B cell (primary cell): Measurements from ENCODE around the gene AUP1. TPM values are rescaled to one million over a fixed set of nuclear protein-coding genes. Genes with fewer than 3 reads are reported as not detected.

ENCODE experiments used
- ATAC-seq: fragments of 200-7000 bp; cut with Tn5 transposase; one replicate; pipeline ENCODE4 v1.10.0; 2021; ENCODE audit warnings: low read depth, mild to moderate bottlenecking, moderate number of reproducible peaks, moderate library complexity
- CTCF ChIA-PET: fragments of 350-600 bp; sonication (Branson Sonifier 250); formaldehyde crosslinking; loops from one replicate; lab custom pipeline; 2021; ENCODE audit warnings: antibody characterized with exemption, inconsistent platforms; lab: Charles Lee
- POLR2A ChIA-PET: fragments of 350-600 bp; sonication (Branson Sonifier 250); formaldehyde crosslinking; loops from one replicate; lab custom pipeline; 2021; ENCODE audit warnings: antibody characterized with exemption; lab: Charles Lee
- DNase-seq: peaks from one replicate; pipeline ENCODE4 v3.0.0; 2013
- H2AFZ ChIP-seq: 2 replicates; pipeline ENCODE4 v1.6.1; 2012; ENCODE audit warnings: mild to moderate bottlenecking, low read depth, low read length; ENCODE audit not compliant: insufficient read depth, poor library complexity, severe bottlenecking
- H3K27ac ChIP-seq, 2 donors: 1 replicate in 1 of 2; 2 replicates in 1 of 2; pipeline ENCODE4 v1.5.1; 2012 to 2013; ENCODE audit warnings: low read length in 2 of 2, mild to moderate bottlenecking in 2 of 2, moderate library complexity in 1 of 2
- H3K27me3 ChIP-seq, 4 experiments: fragments of 200-600 bp in 1 of 4; sonication (generic) in 1 of 4; replicated peaks in 1 of 4; 1 replicate in 2 of 4; 2 replicates in 2 of 4; pipeline versions ENCODE4 v1.6.1 to v1.7.0; 2013 to 2016; ENCODE audit warnings: low read length in 3 of 4, mild to moderate bottlenecking in 2 of 4, mixed read lengths in 1 of 4, moderate library complexity in 1 of 4; ENCODE audit not compliant: insufficient read depth in 4 of 4, control insufficient read depth in 3 of 4; ENCODE audit errors: control extremely low read depth in 1 of 4
- H3K36me3 ChIP-seq, 2 experiments: replicated peaks in 1 of 2; 1 replicate in 1 of 2; 2 replicates in 1 of 2; pipeline versions ENCODE4 v1.6.1 to v1.7.1; 2013; ENCODE audit warnings: low read length in 1 of 2; ENCODE audit not compliant: insufficient read depth in 2 of 2, control insufficient read depth in 1 of 2; ENCODE audit errors: control extremely low read depth in 1 of 2, extremely low read depth in 1 of 2
- H3K4me1 ChIP-seq, 2 donors: fragments of 200-600 bp in 1 of 2; sonication (generic) in 1 of 2; 1 replicate in 1 of 2; 2 replicates in 1 of 2; pipeline versions ENCODE4 v1.5.1 to v1.6.1; 2013 to 2017; ENCODE audit warnings: low read length in 2 of 2; ENCODE audit not compliant: control insufficient read depth in 2 of 2, insufficient read depth in 2 of 2
- H3K4me2 ChIP-seq: replicated peaks from 2 replicates; pipeline ENCODE3; 2012; ENCODE audit warnings: mild to moderate bottlenecking, low read depth, low read length; ENCODE audit not compliant: poor library complexity, severe bottlenecking
- H3K4me3 ChIP-seq, 5 experiments: fragments of 200-600 bp in 1 of 5; sonication (generic) in 1 of 5; 1 replicate in 3 of 5; 2 replicates in 2 of 5; pipeline versions ENCODE4 v1.5.1 to v1.7.0; 2011 to 2016; ENCODE audit warnings: low read length in 4 of 5, mild to moderate bottlenecking in 4 of 5, low read depth in 2 of 5, control low read depth in 1 of 5, moderate library complexity in 1 of 5; ENCODE audit not compliant: insufficient read depth in 1 of 5; ENCODE audit errors: control extremely low read depth in 1 of 5, extremely low read depth in 1 of 5
- H3K79me2 ChIP-seq: fragments of 200-600 bp; sonication (generic); one replicate; pipeline ENCODE4 v1.6.0; 2016; ENCODE audit warnings: low read length; ENCODE audit not compliant: control insufficient read depth, insufficient read depth
- H3K9ac ChIP-seq: fragments of 200-600 bp; sonication (generic); 2 replicates; pipeline ENCODE4 v1.6.1; 2017; ENCODE audit warnings: mild to moderate bottlenecking, low read length, moderate library complexity
- H3K9me3 ChIP-seq, 3 donors: one replicate each; pipeline versions ENCODE4 v1.6.1 to v1.7.1; 2013; ENCODE audit warnings: low read length in 2 of 3; ENCODE audit not compliant: control insufficient read depth in 2 of 3, insufficient read depth in 1 of 3; ENCODE audit errors: control extremely low read depth in 1 of 3
- H4K20me1 ChIP-seq: 2 replicates; pipeline ENCODE4 v1.6.0; 2012; ENCODE audit warnings: mild to moderate bottlenecking, low read length; ENCODE audit not compliant: insufficient read depth, control insufficient read depth, poor library complexity, severe bottlenecking
- H3K27ac Mint-ChIP-seq: one replicate; pipeline ENCODE4 v1.8.0; 2021; ENCODE audit warnings: mixed read lengths
- H3K27me3 Mint-ChIP-seq: one replicate; pipeline ENCODE4 v1.8.0; 2021; ENCODE audit warnings: mixed read lengths
- H3K4me1 Mint-ChIP-seq: one replicate; pipeline ENCODE4 v1.8.0; 2021; ENCODE audit warnings: mixed read lengths
- H3K4me3 Mint-ChIP-seq: one replicate; pipeline ENCODE4 v1.8.0; 2021; ENCODE audit warnings: mixed read lengths
- H3K9me3 Mint-ChIP-seq: one replicate; pipeline ENCODE4 v1.8.0; 2022; ENCODE audit warnings: mixed read lengths; ENCODE audit not compliant: insufficient read depth
- EZH2 ChIP-seq: IDR thresholded peaks from 2 replicates; pipeline ENCODE4 v1.6.1; 2012; ENCODE audit warnings: borderline replicate concordance, low read depth, mild to moderate bottlenecking, moderate library complexity, low read length; ENCODE audit not compliant: insufficient read depth, poor library complexity, severe bottlenecking
- WGBS: methylation state at CpG from one replicate; pipeline ENCODE4 v1.1.5; 2013; ENCODE audit warnings: missing lambda C conversion rate; ENCODE audit not compliant: insufficient coverage; 5-methylcytosine and 5-hydroxymethylcytosine counted together
- intact Hi-C: fragments of 100-400 bp; cut with micrococcal nuclease; formaldehyde crosslinking; loops from one replicate; pipeline ENCODE4 v1.10.0; 2022
- polyA plus RNA-seq: library from polyadenylated mRNA; depleted of rRNA; stranded (reverse); fragments of >200 nt; gene quantifications from 2 replicates; pipeline ENCODE4 v1.2.3, GENCODE V29; 2012
- total RNA-seq, 2 donors: library from RNA; stranded (reverse); fragments of 120-200 nt in 1 of 2; gene quantifications; 1 replicate in 1 of 2; 2 replicates in 1 of 2; pipeline versions ENCODE4 v1.2.3 to v1.2.4, GENCODE V29; 2013 to 2022
- TF ChIP-seq, protein P1 (sequence below): fragments of 200-600 bp; IDR thresholded peaks from one replicate; pipeline ENCODE4 v1.8.0; 2022; ENCODE audit warnings: antibody characterized with exemption, mild to moderate bottlenecking

AUP1 gene
- total and polyA plus RNA-seq, 2 donors (not counting 1 experiment from before 2014, with no cell fraction given): 201 to 525 TPM

- H3K9ac ChIP-seq: no peak overlapping the region
- ATAC-seq: no peak
- Mint-ChIP-seq H3K27ac (no peak overlapping the region), H3K27me3 (no peaks in the 10 kb centered on the region), H3K4me1 (peaks cover 46% of the 10 kb centered on the region), H3K4me3 (no peak overlapping the region), H3K9me3 (no peaks in the 10 kb centered on the region)
- TF ChIP-seq, protein P1, sequence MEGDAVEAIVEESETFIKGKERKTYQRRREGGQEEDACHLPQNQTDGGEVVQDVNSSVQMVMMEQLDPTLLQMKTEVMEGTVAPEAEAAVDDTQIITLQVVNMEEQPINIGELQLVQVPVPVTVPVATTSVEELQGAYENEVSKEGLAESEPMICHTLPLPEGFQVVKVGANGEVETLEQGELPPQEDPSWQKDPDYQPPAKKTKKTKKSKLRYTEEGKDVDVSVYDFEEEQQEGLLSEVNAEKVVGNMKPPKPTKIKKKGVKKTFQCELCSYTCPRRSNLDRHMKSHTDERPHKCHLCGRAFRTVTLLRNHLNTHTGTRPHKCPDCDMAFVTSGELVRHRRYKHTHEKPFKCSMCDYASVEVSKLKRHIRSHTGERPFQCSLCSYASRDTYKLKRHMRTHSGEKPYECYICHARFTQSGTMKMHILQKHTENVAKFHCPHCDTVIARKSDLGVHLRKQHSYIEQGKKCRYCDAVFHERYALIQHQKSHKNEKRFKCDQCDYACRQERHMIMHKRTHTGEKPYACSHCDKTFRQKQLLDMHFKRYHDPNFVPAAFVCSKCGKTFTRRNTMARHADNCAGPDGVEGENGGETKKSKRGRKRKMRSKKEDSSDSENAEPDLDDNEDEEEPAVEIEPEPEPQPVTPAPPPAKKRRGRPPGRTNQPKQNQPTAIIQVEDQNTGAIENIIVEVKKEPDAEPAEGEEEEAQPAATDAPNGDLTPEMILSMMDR: no peak
- TF ChIP-seq EZH2: no peak
- no peaks in the 10 kb centered on the region for H3K79me2 ChIP-seq
- H3K4me3 ChIP-seq: no peak overlapping the region
- peaks cover 0 to 4% (median 0%) of the 10 kb centered on the region in 3 donors for H3K9me3 ChIP-seq
- no peaks in the 10 kb centered on the region for H3K27me3 ChIP-seq
- H2AFZ ChIP-seq: no peak overlapping the region
- intact Hi-C loops: loop anchor here (2.0 kb wide), 1 partner anchor 17 kb away; no protein-coding TSS in a partner anchor
- ChIA-PET POLR2A (interaction anchor here (0.6 kb wide), 1 partner anchor 123 kb away, joined by 5 read pairs; no protein-coding TSS in a partner anchor), CTCF (interaction anchor here (0.7 to 10.3 kb wide), 4 partner anchors 11 to 92 kb away, joined by 3 to 103 read pairs (median 4); partner anchors contain the start of gene DOK1)
- no peaks in the 10 kb centered on the region for H3K36me3 ChIP-seq
- H3K27ac ChIP-seq: no peak overlapping the region
- peaks cover 54 to 63% of the 10 kb centered on the region in 2 donors for H3K4me1 ChIP-seq
- H4K20me1 ChIP-seq: no peaks in the 10 kb centered on the region
- 82% methylated on average over 1 of the region's 4 CpGs for WGBS
- no peak overlapping the region for H3K4me2 ChIP-seq
- no peak for DNase-seq
Measured at GRCh38 chr2:74575320-74575719, 45.8 kb upstream of the AUP1 start.
